CD4-positive, alpha-beta T cell treated with Interleukin-4 for 1 hour (primary cell): ENCODE data around the gene SHROOM4.

Experiments
- DNase-seq, 2 donors: peaks; one replicate each; pipeline ENCODE4 v3.0.0-alpha.2; 2020 to 2022

Gene SHROOM4

DNA sequence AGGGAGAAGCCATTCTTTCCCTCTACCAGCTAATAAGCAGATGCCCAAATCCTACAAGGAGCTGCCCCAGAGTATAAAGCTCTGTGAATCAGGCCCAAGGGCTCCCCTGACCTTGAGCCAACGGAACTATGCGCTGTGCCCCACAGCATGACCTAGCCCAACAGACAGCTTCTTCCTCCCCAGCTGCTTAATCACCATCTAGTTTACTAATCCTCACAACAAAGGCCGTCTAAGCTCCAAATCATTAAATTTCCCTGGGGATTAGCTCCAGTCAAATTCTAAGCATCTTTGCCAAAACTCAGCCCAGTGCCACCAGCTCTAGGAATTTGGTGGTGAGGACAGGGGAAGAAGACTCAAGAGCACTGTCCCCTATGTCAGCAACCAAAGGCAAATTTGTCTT lies 113.1 kb downstream of the SHROOM4 start:
- no peak for DNase-seq

DNA sequence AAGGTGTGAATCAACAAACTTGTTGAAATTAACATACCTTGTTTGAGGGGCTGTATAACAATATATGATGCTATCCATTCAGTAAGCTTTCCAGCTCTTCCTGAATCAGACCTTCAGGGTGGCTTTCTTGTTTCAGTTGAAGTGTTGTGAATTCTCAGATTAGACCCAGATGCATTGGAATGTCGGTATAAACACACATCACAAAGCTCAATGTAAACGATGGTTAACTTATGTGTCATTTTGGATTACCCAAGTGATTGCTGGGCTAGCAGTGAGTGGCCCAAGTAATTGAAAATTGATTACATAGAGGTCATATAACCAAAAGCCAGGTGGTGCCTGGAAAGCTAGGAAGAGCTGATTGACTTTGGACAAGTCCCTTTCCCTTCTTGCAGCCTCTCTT lies 115.0 kb downstream of the SHROOM4 start:
- DNase-seq: no peak

DNA sequence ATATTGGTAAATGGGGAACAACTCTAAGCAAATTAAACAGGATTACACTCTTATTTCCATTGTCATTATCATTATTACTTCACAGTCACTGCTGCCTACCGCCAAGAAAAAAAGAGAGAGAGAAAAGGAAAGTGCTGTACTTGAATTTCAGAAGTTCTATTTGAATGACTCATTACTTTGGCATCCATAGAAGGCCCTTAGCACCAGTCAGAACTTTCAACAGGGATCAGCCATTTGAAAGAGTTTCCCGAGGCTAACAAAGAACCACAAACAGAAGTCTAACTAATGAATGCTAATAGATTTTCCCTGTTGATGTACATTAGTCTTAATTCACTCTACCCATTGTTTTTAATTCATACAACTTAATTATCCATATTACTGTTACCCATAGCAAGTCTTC lies 116.3 kb downstream of the SHROOM4 start:
- DNase-seq: no peak

DNA sequence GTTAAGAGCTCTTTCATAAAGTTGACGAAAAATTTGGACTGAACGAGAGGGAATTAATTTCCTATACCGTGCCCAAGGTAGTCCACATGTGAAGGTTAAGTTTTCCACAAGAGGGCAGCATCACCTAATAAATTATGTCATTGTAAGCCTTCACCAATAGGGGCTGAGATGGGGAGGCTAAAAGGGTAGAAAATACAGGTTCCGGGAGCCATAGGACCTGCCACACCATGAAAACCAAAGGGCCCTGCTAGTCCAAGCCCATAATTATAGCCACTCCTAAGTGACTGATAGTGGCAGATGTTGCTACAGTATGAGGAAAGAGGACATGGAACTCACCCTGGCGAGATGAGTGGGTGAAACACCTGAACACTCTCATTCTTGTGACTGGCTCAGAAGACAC lies 122.2 kb downstream of the SHROOM4 start:
- peak in 1 of 2 donors; percentile 39 for DNase-seq

DNA sequence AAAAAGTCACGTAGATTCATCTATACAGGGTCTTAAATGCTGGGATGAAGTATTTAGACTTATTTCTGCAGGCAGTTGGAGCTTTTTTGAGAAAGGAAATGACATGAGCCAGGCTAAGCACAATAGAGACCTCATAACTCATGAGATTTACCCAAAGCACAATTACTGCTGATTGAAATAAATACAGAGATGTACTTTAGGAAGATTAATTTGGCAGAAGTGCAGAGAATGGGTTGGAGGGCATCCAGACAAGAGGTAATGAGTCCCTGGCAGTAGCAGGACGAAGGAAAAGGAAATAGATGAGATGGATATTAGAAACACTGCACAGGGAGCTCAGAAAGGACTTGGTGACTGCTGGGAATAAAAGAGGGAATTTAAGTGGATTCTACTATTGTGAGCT lies 129.1 kb downstream of the SHROOM4 start:
- DNase-seq: no peak

DNA sequence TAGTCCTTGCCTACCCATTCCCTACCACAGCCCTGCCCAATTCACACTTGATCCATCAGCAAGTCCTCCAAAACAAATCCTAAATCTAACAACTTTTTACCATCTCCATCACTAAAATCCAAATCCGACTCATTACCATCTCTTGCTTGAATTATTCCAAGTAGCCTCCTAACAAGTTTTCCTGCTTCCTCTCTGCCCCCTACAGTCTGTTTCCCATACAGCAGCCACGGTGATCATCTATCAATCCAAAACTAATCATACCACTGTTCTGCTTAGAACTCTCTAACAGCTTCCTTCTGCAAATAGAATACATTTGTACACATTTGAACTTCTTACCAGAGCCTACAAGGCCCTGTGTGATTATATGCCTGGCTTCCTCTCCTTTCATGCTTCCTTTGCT lies 133.0 kb downstream of the SHROOM4 start:
- DNase-seq: no peak

DNA sequence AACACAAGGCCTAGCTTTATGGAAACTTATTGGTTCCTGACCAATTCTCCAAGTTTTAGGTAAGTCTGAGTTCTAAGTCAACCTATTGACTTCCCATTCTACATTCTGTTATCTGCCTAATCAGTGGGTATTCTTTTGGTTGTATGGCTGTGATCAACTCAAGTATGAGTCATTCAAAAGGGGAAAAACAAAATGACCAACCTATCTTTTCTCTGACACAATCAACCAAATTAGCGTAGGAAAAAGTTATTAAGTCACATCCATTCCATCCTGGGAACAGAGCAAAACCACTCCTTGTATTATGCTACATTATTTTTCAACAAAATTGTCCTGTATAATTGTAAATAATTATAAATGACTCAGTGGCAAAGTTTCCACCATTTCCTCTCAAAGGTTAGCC lies 136.2 kb downstream of the SHROOM4 start:
- DNase-seq: no peak

DNA sequence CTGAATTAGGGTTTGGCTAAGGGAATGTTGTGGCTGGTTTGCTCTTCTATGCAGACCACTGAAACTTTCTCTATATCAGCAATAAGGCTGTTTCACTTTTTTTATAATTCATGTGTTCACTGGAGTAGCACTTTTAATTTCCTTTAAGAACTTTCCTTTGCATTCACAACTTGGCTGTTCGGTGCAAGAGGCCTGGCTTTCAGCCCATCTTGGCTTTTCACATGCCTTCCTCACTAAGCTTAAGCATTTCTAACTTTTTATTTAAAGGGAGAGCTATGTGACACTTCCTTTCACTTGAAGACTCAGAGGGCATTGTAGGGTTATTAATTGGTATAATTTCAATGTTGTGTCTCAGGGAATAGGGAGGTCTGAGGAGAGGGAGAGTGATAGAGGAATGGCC lies 142.3 kb downstream of the SHROOM4 start:
- DNase-seq: no peak

DNA sequence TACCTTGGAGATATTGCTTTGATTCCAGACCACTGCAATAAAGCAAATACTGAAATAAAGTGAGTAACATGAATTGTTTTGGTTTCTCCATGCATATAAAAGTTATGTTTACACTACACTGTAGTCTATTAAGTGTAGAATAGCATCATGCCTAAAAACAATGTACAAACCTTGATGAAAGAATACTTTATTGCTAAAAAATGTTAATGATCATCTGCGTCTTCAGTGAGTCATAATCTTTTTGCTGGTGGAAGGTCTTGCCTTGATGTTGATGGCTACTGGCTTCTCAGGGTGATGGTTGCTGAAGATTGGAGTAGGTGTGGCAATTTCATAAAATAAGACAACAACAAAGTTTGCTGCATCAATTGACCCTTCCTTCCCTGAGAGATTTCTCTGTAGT lies 145.1 kb downstream of the SHROOM4 start:
- no peak for DNase-seq

DNA sequence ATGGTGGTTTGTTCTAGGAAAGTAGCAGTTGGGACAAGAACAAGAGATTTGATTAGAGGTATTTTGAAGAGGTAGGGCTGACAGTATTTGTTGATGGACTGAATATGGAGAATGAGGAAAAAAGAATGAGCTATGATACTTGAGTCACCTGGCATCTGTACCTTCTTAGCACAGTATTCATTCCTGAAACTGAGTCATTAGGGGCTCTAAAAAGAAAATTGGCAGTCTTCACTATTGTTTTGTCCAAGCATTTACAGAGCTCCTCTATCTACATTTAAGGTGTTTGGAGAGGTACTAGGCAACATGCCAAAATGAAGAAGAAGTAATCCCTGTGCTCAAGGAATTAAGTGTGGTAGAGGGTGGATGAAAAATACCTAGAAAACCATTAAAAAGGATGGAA lies 165.8 kb downstream of the SHROOM4 start:
- DNase-seq: no peak

DNA sequence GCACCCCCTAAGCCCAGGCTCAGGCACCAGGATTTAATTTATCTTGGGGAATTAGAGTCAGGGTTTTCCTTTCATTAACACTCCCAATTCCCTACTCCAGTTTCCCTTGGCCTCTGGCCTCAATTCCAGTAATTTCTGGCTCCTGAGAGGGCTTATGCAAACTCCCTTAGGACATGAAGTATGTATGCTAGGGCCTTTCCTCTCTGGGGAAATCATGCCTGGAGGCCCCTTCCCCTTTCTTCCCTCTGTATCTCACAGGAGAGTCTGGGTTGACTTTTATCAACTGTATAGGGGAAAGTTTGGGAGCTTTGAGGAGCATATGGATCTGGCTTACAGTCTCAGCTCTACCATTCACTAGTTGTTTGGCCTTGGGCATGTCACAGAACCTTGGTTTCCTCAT lies 169.5 kb downstream of the SHROOM4 start:
- DNase-seq: no peak

DNA sequence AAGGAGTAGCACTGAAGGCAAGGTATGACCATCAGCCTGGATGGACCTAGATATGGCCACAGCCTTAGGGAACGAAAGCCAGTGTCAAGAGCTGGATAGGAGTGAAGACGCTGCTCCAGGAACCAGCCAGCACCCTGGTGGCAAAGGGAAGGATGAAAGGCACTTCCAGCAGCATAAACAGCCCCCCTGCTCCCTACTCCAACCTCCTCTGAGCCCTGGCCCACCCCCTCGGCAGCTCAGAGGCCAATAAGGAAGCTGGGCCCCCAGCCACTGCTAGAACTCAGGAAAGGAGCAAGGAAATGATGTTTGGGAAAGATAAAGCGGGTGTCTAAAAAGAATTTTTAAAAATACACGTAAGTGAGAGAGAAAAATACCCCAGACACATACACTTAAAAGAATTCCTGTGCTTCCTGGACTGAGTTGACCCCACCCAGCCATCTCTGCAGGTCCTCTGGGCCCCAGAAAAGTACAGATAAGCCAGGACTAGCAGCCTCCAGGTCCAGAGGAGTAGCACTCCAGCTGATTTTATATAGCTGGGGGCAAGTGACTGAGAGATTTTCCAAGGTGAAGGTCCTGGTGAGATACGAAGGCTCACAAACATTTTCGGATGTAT lies 170.4 kb downstream of the SHROOM4 start:
- no peak for DNase-seq

DNA sequence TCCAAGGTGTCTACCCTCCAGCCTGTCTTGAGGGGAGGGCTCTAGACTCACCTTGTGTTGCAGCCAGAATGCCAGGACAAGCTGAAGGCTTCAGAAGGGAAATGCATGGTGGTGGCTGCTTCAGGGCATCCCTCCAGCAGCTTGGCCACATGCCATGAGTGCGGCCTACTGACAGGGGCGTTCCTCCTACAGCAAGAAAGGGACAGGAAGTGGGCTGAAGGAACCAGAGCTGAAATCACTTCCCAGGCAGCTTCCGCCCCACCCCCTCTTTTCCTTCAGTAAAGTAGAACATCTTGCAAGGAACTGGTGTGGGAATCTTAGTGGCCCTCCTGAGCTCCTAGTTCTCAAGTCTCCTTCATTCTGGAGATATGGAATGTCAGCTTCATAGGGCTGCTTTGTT lies 175.9 kb downstream of the SHROOM4 start:
- DNase-seq: no peak

DNA sequence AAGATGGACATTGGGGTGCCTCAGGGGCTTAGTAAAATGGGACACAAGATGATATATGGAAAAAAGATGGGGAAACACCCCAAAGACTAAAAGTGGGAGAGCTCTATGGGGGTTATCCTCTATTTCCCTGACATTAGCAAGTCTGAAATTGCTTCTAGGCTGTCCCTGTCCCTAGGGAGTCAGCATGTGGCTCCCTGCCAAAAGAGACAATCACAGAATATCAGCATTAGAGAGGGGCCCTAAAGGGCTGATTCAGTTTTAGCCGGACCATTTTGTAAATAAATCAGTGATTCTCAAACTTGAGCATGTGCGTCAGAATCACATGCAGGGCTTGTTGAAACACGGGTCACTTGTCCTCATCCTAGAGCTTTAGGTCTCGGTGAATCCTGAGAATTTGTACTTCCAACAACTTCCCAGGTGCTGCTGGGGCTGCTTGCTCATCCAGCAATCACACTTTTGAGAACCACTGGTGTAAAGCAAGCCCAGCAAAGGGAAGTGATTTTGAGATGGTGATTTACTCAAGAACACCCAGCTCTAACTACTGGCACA lies 178.1 kb downstream of the SHROOM4 start:
- no peak for DNase-seq

DNA sequence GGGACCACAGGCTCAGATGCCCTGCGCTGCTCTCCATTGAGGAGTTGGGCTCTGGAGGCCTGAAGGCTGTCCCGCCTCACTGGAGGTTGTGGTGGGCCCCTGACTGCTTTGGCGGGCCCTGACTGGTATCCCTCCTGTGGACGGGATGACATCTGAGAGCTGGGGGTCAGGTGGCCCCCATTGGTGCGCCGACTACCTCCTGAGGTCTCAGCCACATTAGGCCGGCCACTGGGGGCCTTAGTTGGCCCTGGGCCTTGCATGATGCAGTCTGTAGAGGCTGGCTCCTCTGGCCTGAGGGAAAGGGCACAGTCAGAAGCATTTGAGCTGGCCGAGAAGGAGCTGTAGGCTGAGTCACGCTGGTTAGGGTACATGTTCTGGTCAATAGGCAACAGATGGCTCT lies 178.8 kb downstream of the SHROOM4 start:
- no peak for DNase-seq

DNA sequence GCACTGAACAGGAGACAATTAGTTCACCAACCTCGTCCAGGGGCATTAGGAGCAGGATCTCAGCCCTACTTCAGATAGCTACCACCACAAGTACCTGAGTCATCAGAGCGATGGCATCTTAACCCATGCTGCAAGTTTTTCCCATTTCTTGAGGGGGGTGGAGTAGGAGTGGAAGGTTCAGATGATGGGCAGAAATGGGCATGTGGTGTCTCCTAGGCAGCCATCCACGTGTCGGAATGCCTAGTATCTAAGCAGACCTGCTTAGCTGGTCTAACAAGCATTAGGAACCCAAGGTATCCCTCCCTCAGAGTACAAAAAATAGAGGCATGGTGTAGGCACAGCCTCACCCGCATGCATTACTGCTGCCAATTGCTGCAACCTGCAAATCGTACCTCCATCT lies 184.2 kb downstream of the SHROOM4 start:
- no peak for DNase-seq

DNA sequence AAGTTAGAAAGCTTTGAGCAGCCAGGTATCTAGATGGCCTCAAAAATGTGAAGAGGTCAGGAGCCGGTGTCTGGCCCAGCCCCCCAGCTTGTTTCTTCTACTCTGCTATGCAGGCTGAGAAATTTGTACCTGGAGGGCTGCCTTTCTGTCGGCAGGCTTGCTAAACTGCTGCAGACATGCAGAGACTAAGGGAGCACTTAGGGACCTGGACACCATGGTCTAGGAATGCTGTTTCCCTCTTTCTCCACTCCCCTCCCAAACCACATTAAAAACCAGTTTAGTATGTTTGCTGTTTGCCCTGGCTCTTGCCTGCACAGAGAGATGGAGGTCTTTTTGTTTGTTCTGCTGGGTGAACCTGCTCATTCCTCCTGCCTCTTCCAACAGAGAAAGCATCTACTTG lies 186.3 kb downstream of the SHROOM4 start:
- no peak for DNase-seq

DNA sequence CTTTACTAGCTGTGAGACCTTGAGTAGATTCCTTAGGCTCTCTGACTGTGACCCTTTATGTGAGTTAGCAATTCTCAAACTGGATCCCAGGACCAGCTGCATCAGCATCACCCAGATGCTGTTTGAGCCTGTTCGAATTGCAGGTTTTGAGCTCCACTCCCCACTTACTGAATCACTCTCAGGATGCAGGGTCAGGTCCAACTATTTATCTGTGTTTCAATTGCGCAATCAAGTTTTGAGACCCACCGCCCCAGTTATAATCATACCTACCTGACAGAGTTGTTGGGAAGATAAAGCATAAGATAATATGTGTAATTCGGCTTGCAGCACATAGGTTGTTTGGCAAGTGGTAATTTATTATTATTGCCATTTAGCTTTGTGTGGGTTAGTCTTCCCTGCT lies 187.6 kb downstream of the SHROOM4 start:
- DNase-seq: no peak

DNA sequence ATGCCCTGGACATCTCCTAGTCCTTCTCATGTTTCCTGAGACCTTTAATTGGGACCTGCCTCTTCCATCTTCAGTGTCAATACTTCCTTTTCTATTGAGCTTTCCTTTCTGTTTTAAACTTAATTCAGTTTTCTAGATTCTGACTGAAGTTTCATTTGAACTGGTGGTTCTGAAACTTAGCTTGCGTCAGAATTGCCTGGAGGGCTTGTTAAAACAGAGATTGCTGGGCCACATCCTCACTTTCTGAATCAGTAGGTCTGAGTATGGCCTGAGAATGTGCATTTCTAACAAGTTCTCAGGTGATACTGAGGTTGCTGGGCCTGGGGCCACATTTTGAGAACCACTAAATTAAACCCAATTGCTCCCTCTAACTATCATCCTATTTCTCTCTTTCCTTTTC lies 191.2 kb downstream of the SHROOM4 start:
- no peak for DNase-seq

DNA sequence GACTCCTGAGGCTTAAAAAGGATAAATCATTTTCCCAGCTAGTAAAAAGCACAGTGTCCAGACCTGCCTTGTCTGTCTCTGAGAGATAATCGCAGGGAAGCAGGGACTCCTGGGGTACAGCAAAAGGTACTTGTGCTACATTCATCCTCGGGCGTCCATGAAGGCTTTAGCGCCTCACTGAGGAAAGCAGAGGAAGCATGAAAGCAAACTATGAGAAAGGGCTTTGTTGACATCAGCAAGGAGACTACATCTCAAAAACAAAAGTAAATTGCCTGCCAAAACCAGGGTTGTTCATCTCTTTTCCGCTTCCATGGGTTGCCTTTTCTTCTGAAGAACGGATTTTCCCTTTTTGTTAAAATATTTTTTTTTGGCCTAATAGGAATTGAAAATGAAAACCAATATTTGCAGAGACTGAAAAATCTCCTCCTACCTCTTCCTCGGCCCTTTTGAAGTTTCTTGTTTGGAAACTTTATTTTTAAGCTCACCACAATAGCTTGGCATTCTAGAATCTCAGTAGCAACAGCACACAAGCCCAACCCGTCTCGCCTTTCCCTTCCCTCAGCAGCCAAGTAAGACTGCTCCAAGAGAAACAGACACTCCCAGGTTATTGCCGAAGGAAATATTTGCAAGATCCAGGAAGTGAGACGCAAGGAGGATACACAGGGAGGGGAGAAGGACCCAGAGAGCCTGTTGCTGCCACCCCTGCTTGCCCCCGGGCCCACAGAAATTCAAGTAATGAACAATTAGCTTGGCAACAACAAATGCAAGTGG lies 195.0 kb downstream of the SHROOM4 start:
- DNase-seq: no peak

DNA sequence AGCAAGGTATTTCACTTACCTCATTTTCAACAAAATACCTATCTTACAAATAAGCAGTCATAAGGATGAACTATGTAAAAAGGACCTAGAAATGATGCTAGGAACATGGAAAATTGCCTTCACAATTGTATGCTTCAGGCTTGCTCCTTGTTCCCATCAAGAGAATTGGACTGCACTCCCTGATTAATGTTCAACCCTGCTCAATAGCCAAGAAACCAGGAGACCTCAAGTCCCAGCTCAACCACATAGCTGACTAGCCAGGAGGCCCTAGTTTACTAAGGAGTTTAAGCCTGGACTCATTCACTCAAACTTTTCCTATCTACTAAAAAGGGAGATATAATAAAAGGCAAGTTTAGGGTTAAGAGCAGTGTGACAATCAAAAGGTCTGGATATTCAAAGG lies 196.8 kb downstream of the SHROOM4 start:
- no peak for DNase-seq

DNA sequence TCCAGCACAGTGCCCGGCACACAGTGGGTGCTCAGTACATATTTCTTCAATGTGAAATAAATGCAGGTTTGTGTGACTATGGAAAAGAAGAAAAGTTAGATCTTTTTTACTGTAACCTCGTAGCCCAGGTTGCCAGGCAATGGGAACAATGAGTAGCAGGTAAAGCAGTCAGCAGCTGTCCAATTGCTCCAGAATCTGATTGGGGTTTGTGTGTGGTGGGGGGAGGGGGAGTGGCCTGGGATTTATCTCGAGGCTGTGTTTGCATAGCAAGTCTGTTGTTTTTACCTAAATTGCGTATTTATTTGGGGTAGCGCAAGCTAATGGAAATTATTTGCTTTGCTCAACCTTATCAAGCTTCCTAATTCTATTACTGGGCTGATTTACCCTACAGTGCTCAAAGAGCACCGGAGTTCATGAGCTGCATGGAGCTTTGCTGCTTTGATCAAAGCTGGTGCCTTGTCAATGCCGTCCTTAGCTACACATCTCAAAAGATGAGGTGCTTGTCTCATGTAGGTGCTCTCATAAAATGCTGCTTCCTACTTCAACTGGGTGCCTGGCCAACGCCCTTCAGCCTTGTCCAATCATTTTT lies 198.3 kb downstream of the SHROOM4 start:
- DNase-seq: no peak

DNA sequence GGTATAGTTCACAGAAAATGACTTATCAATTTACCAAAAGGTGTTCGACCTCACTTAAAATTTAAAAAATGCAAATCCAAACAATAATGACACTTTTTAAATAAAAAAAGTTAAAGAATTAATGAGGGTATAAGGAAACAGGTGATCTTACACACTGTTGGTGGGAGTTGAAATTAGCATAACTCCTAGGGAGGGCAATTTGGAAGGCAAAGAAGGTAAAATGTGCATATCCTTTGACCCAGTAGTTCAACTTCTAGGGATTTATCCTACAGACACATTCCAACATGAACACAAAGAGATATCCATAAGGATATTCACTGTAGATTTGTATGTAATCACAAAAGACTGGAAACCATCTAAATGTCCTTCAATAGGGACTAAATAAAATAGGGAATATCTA lies 199.5 kb downstream of the SHROOM4 start:
- DNase-seq: no peak

DNA sequence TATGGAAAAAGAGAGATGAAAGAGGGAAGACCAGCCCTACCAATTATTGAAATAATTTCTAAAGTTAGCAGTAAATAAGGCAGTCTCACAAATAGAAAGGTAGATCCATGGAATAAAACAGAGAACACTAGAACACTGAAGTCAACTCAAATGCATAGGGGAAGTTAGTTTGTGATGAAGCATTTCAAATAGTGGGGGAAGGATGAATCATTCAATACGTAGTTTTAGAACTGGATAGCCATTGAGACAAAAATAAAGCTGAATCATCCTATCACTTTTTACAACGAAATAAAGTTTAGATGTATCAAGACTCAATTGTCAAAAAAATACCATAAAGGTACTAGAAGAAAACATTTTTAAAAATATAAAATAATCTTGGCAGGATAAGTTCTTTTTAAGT lies 200.1 kb downstream of the SHROOM4 start:
- no peak for DNase-seq
